ENCODE results near the gene GFRA4. TPM values are rescaled to one million over a fixed set of nuclear protein-coding genes. Genes with fewer than 3 reads are reported as not detected.

The GFRA4 gene
- total and polyA plus RNA-seq, 2 donors (not counting 3 experiments of a cell fraction or from before 2014, with no cell fraction given) = not detected

- Histone ChIP-seq H3K4me1 (ENCODE audit: control insufficient read depth, extremely low read depth, insufficient read depth, low read length) (no peaks in the 10 kb centered on the region), H3K27ac (ENCODE audit: insufficient read depth, low read depth, low read length) (no peak overlapping the region), H3K9ac (replicated peaks; ENCODE audit: extremely low read depth, insufficient read depth, low read length) (no peak overlapping the region), H3K4me2 (ENCODE audit: insufficient read depth, low read length) (no peak overlapping the region), H3K79me2 (ENCODE audit: control insufficient read depth, insufficient read depth, low read length) (no peaks in the 10 kb centered on the region), H3K27me3 (ENCODE audit: control insufficient read depth in 2 of 2, insufficient read depth in 2 of 2, low read length in 2 of 2) (no peaks in the 10 kb centered on the region), H3K9me3 (replicated peaks; ENCODE audit: control insufficient read depth, insufficient read depth, low read length) (no peaks in the 10 kb centered on the region), H3K36me3 (ENCODE audit: control insufficient read depth in 2 of 2, extremely low read depth in 1 of 2, insufficient read depth in 2 of 2, low read length in 2 of 2) (peaks cover 0 to 3% of the 10 kb centered on the region in 2 experiments), H3K4me3 (replicated peaks in 1 of 3; ENCODE audit: insufficient read depth in 1 of 3, low read depth in 1 of 3, low read length in 3 of 3) (no peak overlapping the region), H4K20me1 (replicated peaks; ENCODE audit: control insufficient read depth, extremely low read depth, insufficient read depth, low read length) (no peaks in the 10 kb centered on the region), H3K9me1 (replicated peaks; ENCODE audit: control insufficient read depth, extremely low read depth, insufficient read depth, low read length) (no peaks in the 10 kb centered on the region), H2AFZ (ENCODE audit: low read depth, low read length) (no peak overlapping the region)
- intact Hi-C loops (cut with micrococcal nuclease) = no loop called here
- FAIRE-seq (no peak), DNase-seq (ENCODE audit: low read depth, low spot score) (no peak)
- ChIA-PET POLR2A (no interaction called here), CTCF (interaction anchor here (1.4 kb wide), 1 partner anchor 23 kb away, joined by 3 read pairs; no protein-coding TSS in a partner anchor)
- dilution Hi-C loops (cut with MboI; ENCODE audit: extremely low pct_ligation_motif_present, low sequenced_read_pairs) = no loop called here
- BruUV-seq (replicated peaks) = no TSS peak
- TF ChIP-seq POLR2AphosphoS5 (IDR thresholded peaks at IDR 0.05; ENCODE audit: insufficient read depth, low read depth, low read length) = no peak
- no peak for TF ChIP-seq EZH2 (IDR thresholded peaks at IDR 0.05; ENCODE audit: borderline replicate concordance, low read depth, low read length, severe bottlenecking)
- TF ChIP-seq JUN (IDR thresholded peaks at IDR 0.05; ENCODE audit: borderline replicate concordance, insufficient read depth, insufficient read length, low read depth) = no peak
- no peak for TF ChIP-seq CTCF (IDR thresholded peaks at IDR 0.05; ENCODE audit: extremely low read depth in 1 of 2, insufficient read depth in 1 of 2, low read depth in 1 of 2, low read length in 2 of 2)
- TF ChIP-seq GATA2 (IDR thresholded peaks at IDR 0.05; ENCODE audit: insufficient read depth, insufficient read length, low read depth, low read length) = no peak
- TF ChIP-seq FOS (IDR thresholded peaks at IDR 0.05; ENCODE audit: borderline replicate concordance, insufficient read depth, low read length) = no peak
Observed at GRCh38 chr20:3646067-3646440, 17.1 kb downstream of the GFRA4 start.

Measured in endothelial cell of umbilical vein (primary cell).